Retinal pigment epithelial cell (primary cell): ENCODE data around the gene TAF1B.

Experiments used
- DNase-seq: peaks from one replicate; pipeline ENCODE4 v3.0.0-alpha.2; 2010; ENCODE audit warnings: low read depth
- H3K4me3 ChIP-seq: 2 replicates; pipeline ENCODE4 v1.5.1; 2011; ENCODE audit warnings: mild to moderate bottlenecking, low read length, control low read depth, moderate library complexity
- TF ChIP-seq, protein P1 (sequence below): conservative IDR thresholded peaks from 2 replicates; pipeline ENCODE4 v1.5.1; 2011; ENCODE audit warnings: low read depth, low read length, control low read depth, inconsistent platforms

TAF1B gene

DNA sequence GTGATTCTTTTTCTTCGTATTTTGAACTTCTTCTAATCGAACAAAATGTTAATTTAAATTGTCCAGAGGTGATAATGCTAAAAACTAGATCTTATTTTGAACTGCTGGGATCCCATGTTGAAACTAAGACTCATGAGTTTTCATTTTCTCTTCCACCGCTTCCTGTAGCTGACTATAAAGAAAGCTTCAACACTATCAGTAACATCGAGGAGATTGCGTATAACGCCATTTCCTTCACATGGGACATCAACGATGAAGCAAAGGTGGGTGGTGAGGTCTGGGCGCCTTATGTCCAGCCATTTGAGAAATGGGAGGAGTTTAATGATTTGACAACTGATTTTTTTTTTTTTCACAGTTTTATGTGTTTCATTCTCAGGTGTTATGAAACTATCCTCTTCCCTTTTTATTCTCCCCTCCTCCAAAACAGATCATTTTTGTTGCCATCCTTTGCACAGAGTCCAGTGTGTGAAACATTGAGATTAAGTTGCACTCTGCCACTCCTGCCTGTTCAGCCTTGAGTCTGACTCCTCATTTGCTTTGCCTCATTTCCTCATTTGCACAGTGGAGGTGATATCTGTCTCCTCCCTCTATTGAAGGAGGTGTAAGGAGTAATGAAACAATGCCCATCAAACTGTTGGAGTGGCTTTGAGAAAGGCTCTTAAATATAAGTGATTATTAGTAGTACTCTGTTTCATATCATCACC lies 122.0 kb downstream of the TAF1B start:
- TF ChIP-seq, protein P1, sequence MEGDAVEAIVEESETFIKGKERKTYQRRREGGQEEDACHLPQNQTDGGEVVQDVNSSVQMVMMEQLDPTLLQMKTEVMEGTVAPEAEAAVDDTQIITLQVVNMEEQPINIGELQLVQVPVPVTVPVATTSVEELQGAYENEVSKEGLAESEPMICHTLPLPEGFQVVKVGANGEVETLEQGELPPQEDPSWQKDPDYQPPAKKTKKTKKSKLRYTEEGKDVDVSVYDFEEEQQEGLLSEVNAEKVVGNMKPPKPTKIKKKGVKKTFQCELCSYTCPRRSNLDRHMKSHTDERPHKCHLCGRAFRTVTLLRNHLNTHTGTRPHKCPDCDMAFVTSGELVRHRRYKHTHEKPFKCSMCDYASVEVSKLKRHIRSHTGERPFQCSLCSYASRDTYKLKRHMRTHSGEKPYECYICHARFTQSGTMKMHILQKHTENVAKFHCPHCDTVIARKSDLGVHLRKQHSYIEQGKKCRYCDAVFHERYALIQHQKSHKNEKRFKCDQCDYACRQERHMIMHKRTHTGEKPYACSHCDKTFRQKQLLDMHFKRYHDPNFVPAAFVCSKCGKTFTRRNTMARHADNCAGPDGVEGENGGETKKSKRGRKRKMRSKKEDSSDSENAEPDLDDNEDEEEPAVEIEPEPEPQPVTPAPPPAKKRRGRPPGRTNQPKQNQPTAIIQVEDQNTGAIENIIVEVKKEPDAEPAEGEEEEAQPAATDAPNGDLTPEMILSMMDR: no peak
- no peak for DNase-seq
- no peak overlapping the region for H3K4me3 ChIP-seq

DNA sequence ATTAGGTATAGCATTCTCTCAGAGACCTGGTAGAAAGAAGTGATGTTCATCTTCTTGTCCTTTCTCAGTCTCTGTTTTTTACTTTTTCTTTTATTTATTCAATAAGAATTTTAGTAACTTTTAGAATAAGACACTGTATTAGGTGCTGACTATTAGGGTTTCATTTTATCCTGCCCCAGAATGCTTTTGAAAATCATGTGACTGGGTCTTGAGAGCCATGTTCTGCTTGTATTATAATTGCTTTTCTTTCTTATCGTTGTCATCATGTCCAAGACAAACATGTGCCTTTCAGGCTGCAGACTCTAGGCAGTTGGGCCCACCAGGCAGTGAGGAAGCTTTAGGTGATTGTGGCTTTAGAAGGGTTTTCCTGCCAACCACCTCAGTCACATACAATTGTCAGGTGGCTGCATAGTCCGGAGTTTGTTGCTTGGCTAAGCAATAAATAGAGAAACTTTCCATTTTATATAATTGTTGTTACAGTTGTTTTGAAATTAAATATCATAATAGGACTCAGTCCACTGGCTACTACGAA lies 123.3 kb downstream of the TAF1B start:
- DNase-seq: no peak
- TF ChIP-seq, protein P1: no peak
- no peak overlapping the region for H3K4me3 ChIP-seq

DNA sequence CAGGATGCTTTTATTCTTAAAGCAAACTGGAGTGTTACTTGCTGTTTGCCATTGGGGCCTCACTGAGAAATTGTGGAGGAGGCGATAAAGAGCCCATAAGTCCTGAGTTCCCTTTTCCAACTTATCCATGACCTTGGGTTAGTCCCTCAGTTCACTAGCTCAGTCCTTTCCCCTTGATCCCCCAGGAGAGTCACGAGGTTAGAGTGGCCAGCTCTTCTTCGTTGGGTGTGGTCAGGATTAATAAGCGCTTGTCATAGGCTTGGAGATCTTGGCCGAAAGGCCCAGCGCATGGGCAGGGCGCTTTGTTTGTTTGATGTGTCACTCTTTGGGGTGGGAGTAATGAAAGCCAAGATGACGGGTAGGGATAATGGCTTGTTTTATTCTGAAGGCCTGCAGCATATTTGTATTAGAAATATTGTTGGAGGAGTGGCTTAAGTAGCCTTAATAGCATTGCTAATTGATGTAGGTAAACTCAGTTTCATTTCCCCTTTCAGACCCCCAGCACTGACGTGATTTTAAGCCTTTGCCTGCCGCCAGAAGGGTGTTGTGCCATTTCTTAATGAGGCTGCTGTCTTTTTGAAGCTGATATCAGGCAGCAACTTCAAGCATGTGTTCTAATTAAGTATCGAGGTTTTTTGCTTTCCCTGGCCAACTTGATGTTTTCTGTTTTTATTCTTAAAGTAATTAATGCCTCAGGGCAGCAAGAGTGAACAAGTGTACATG lies 123.9 kb downstream of the TAF1B start:
- TF ChIP-seq, protein P1: no peak
- no peak for DNase-seq
- H3K4me3 ChIP-seq: no peak overlapping the region

DNA sequence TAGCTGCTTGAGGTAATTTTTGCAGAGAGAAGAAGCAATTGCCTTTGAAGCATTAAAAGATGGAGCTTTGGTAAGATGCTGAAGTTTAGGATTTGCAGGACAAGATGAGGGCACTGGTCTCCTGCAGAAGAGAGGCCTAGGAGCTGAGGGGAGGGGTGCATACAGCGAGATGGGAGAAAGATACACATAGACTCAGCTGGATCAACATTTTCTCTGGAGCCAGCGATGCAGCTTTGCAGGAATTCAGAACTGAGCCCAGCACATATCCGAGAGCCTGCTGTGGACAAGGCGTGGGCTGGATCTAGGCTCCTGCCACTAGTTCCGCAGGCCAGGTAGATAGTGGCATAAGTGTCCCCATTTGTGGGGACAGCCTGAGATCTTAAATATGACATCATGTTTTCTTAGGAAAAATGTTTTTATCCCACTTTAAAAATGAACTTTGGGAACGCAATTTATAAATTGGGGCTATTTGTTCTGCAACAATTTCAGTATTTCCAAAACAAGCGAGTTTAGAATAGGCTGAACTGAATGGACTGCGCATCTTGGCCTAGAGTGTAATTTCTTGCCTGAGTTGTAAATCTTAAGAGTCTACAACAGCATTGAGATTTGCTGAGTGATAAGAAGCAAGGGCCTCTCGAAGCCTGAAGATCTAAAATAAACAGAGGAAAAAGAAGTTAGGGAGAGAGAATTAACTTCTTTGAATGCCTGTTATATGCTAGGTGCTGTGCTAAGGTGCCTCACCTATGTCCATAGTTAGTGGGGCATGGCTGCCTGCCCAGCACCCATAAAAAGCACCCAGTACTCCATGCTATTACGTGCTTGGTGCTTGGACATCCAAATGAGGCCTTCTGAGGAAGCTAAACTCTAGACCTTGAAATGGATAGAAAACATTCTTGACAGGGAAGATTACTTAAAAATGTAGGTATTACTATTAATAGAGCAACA lies 125.6 kb downstream of the TAF1B start:
- DNase-seq: no peak
- TF ChIP-seq, protein P1: no peak

DNA sequence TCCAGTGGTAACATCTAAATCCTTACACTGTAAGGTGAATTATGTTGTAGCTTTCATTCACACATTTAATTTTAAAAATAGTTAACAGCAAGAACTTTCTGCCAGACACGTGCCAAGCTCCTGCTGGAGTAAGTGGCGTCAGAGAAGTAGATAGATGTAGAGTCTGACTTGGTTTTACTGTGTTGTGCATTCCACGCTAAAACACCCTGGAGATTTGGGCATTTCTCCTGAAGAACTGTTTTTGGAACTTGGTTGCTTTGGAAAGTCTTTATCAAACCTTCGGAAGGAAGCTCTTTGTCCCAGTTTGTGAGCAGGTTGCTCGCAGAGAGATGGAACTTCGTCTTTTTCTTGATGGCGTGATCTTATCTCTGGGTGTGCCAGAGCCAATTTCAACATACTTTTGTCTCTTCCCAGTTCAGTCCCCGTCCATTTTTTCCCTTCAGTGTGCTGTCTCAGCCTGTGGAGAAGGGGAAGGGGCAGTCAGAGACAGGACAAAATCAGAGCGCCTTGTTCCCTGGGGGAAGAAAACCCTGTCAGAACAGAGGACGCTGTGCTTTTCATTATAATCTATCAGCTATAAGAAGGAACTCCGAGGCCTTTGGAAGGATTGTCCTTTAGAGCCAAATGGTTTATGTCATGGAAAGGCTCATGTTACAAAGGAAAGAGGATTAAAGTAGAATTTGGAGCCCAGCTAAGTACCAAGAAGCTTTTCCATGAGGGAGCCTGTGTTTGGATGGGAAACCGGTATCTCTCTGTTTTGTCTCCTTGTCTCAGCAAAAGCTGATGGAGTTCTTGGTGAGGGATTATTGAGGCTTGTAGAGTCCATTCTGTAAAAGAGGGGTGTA lies 127.1 kb downstream of the TAF1B start:
- TF ChIP-seq, protein P1: no peak
- H3K4me3 ChIP-seq: no peak overlapping the region
- DNase-seq: no peak

More for the DNA sequence above, 125.6 kb downstream of the TAF1B start:
- no peak overlapping the region for H3K4me3 ChIP-seq
